ENCODE results near the gene CPSF3.

The CPSF3 gene

GRCh38 chr2:9423100-9423921 is at the start of gene CPSF3, which contains the start of gene ITGB1BP1:
Gene CPSF3 (plus strand): TSS chr2:9423654. CDS start chr2:9423774, 120 bp downstream.
Gene ITGB1BP1 (minus strand): TSS chr2:9423528. CDS start chr2:9418697, 4,831 bp downstream.
- DNase-seq, result peak; percentile 88 to 99 (median 98)
- intact Hi-C loops (cut with DNase I), result loop anchor here (5.0 to 10.0 kb wide), 2 partner anchors 51 to 216 kb away; partner anchors contain the start of genes ASAP2 and IAH1

DNA sequence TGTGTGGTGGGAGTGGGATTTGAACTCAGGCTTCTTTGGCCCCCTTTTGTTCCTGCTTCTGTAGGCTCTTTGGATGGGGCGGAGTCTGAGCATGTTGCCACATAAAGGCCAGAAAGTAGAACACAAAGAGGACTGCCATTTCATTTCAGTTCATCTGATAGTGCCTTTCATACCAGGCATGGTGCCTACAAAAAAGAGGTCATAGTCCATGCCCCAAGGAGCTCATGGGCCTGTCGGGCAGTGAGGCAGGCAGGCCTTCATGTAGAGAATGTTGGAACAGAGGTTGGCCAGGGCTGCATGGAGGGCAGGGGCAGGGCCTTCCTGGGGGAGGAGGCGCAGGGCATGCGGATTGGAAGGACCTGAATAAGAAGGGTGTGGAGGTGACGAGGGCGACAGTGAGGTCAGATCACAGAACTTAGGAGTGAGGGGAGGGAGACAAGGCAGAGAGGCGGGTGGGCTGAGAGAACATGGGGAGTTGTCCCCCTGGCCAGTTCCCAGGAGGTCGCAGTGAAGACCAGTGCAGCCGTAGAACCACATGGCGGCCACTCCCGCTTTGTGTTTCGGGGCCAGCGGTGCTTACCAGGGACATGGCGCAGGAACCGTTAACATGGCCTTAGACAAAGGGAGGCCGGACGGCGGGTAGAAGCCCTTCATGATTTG is 49.3 kb upstream of the CPSF3 start:
- intact Hi-C loops (cut with DNase I), result loop anchor here (5.0 kb wide), 1 partner anchor 232 kb away; no protein-coding TSS in a partner anchor
- DNase-seq, result no peak

GRCh38 chr2:9375857-9376428 is 47.5 kb upstream of the CPSF3 start:
- intact Hi-C loops (cut with DNase I), result no loop called here
- DNase-seq, result no peak

- no peak for DNase-seq
- intact Hi-C loops (cut with DNase I), result no loop called here
These were observed 45.9 kb upstream of the CPSF3 start for GRCh38 chr2:9377461-9378097.

- peak in 1 of 42 donors; percentile 26 for DNase-seq
These were observed 44.7 kb upstream of the CPSF3 start for GRCh38 chr2:9378433-9379390.

DNA sequence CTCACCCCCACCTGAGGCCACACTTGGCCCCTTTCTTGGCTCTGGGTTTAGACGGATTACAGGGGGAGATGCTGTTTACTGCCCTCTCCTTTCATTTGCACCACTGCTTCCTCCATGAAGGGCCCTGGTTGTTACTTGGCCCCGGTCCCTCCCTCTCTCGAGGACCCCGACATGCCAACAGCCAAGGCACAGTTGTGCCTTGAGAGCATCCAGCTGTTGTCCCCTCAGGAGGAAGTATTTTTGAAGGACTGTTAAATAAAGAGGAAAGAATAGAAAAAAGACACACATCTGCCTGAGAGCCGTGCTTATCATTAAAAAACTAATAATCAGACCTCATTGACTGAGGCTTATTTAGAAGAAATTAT is 44.1 kb upstream of the CPSF3 start:
- DNase-seq, result no peak
- intact Hi-C loops (cut with DNase I), result no loop called here

More at GRCh38 chr2:9378433-9379390, 44.7 kb upstream of the CPSF3 start:
- intact Hi-C loops (cut with DNase I), result no loop called here

- intact Hi-C loops (cut with DNase I), result no loop called here
- peak in 4 of 42 donors; percentile 38 to 65 (median 50) for DNase-seq
These were observed 42.5 kb upstream of the CPSF3 start for GRCh38 chr2:9380702-9381628.

DNA sequence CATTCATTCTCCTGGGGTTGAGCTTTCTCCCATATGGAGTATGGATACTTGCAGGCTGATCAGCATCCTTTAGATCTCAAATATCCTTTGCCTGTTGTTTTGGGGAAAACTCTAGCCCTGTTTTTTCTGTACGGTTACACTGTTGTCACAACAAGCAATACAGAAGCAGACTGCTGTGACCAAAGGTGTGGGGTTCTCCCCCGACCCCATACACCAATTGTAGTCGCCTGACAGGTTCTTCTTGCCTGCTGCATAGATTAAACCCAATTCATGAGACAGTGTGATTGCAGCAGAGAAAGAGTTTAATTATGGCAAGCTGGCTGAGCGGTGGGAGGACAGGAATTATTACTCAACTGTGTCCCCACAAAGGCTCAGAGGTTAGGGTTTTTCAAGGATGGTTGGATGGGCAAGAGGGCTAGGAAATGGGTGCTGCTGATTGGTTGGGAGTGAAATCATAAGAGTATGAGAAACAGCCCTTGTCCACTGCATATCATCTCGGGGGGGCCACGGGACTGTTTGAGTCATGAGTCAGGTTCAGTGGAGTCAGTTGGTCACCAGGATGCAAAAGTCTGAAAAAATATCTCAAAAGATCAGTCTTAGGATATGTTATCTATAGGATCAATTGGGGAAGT is 40.7 kb upstream of the CPSF3 start:
- DNase-seq, result no peak
- intact Hi-C loops (cut with DNase I), result no loop called here

DNA sequence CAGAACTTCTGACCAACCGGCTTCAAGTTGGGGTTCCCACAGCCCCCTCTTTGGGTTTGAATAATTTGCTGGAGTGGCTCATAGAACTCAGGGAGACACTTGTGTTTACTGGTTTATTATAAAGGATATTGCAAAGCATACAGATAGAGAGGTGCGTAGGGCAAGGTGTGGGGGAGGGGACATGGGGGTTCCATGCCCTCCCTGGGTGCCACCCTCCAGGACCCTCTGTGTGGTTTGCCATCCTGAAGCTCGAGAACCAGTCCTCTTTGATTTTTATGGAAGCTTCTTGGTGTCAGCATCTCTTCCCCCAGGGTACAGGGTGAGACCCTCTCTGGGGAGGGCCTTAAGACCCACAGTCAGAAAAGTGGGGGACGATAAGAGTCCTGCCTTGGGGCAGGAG is 38.9 kb upstream of the CPSF3 start:
- no peak for DNase-seq
- intact Hi-C loops (cut with DNase I), result no loop called here

DNA sequence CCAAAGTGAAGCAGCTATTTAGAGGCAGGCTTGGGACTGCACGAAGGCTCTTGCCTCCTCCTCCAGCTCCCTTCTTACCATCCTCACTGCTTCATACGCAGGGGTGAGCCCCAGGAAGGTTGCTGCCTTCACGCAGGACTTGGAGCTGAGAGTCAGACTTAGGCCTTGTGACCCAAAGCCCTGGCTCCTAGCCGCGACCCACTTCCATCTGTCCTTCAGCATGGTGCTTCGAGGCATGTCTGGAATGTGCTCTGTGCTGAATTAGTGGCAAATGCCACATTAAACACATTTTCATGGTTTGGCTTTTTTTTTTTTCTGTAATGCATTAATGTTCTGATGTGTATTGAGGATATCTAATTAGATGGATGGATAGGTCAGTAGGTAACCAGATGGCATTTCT is 37.6 kb upstream of the CPSF3 start:
- intact Hi-C loops (cut with DNase I), result no loop called here
- DNase-seq, result no peak

DNA sequence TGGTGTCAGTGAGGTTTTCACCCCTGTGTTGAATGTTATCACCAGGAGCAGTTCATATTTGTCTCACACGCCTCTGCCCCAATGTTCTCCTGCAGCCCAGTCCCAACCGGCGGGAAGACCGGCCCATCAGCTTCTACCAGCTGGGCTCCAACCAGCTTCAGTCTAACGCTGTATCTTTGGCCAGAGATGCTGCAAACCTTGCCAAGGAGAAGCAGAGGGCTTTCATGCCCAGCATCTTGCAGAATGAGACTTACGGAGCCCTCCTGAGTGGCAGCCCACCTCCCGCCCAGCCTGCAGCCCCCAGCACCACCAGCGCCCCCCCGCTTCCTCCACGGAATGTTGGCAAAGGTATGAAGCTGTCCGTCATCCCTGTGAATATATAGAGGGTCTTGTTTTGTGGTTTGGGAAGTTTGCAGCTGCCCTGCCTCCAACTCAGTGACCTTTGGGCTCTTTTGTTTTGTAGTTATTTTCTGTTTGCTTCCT is 35.2 kb upstream of the CPSF3 start:
- intact Hi-C loops (cut with DNase I), result no loop called here
- no peak for DNase-seq

DNA sequence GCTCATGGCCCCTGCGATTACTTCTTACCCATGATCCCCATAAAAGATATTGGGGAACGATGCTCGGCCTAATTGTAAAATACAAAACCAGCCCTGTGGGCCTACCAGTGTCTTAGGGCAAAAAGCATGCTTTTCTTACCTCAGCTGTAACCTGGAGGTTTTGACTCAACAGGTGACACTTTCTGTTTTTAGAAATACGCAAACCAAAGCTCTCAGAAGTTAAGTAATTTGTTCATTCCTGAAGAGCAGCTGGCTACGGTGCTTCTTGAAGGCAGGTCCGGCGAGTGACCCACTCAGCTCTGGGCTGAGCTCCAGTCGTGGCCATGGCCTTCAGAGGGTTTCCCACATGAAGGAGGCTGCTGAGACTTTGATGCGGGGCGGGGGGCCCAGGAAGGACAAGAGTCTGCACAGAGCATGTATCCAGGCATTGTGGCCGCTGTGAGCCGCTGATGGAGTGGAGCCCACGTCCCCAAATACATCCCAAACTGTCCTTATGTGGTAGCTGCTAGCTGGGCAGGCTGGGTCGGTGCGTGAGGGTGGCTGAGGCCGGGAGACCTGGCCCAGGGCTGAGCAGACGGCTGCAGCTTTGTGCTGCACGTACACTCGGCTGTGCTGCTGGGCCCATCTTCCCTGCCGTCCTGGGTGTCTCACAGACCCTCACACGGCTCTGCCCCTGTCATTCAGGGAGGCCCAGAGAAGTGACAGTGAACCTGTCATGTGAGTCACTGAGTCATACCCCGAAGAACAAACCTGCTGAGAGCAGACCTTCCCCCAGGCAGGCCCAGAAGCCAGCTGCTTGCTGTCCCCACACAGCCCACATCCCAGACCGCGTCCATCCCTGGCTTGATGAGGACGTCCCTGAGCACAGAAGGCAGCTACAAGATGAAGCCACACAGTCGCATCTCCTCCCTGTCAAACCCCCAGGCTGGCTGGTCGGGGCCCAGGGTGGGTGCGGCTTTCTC is 34.2 kb upstream of the CPSF3 start:
- intact Hi-C loops (cut with DNase I), result no loop called here
- peak in 14 of 42 donors; percentile 14 to 72 (median 44) for DNase-seq

DNA sequence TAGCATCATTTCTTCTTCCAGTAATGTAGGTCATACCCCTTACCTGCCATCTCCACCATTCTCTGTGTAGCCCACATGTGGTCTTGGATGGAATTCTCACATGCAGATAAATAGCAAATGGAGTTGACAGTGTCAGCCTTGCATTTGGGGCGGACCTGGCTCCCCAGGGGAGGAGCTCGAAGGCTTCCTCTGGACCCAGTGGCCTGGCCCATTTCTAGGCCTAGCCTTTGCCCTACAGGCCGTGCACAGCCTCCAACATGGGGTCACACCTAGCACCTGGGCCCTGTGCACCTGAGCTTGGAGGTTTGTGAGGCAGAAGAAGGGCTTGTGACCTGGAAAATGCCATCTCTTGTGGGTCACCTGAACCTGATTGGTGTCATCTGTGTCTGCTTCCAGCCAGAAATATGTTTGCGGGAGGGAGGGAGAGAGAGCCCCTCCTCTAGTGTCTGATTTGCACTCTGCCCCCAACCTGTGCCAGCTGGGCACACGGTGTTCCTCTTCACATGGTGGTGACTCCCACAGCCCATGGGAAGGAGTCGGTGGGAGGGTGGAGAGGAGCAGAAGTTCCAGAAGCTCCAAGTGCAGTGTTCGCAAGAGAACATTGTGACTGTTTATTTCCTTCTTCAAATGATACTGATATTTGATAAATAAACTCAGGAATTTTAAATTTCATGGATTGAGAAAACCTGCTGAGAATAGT is 33.2 kb upstream of the CPSF3 start:
- intact Hi-C loops (cut with DNase I), result no loop called here

GRCh38 chr2:9390991-9391390 is 32.5 kb upstream of the CPSF3 start:
- DNase-seq, result peak in 1 of 42 donors; percentile 27

More for the DNA sequence above, 33.2 kb upstream of the CPSF3 start:
- peak in 36 of 42 donors; percentile 22 to 84 (median 60) for DNase-seq

More at GRCh38 chr2:9390991-9391390, 32.5 kb upstream of the CPSF3 start:
- intact Hi-C loops (cut with DNase I), result no loop called here

All from head of caudate nucleus (tissue), 42 donors.